ENCODE results near the gene RGS17. TPM values are rescaled to one million over a fixed set of nuclear protein-coding genes. Genes with fewer than 3 reads are reported as not detected.
"Not testable (repeated sequence)": the region's sequence is repeated elsewhere in the genome, so short reads cannot be mapped to it uniquely, and the experiment has no call there.

The RGS17 gene
- total RNA-seq, 2 donors from 2014 or later: 0.28 to 0.62 TPM

- intact Hi-C loops (cut with DNase I): no loop called here
- peak; percentile 98 for DNase-seq (ENCODE audit: low spot score)
These were observed 128.3 kb downstream of the RGS17 start, which contains the start of gene MTRF1L for GRCh38 chr6:153002613-153003365. Gene MTRF1L, minus strand, starts transcription at chr6:153002709. Its CDS starts 24 bp downstream, at chr6:153002685.

DNA sequence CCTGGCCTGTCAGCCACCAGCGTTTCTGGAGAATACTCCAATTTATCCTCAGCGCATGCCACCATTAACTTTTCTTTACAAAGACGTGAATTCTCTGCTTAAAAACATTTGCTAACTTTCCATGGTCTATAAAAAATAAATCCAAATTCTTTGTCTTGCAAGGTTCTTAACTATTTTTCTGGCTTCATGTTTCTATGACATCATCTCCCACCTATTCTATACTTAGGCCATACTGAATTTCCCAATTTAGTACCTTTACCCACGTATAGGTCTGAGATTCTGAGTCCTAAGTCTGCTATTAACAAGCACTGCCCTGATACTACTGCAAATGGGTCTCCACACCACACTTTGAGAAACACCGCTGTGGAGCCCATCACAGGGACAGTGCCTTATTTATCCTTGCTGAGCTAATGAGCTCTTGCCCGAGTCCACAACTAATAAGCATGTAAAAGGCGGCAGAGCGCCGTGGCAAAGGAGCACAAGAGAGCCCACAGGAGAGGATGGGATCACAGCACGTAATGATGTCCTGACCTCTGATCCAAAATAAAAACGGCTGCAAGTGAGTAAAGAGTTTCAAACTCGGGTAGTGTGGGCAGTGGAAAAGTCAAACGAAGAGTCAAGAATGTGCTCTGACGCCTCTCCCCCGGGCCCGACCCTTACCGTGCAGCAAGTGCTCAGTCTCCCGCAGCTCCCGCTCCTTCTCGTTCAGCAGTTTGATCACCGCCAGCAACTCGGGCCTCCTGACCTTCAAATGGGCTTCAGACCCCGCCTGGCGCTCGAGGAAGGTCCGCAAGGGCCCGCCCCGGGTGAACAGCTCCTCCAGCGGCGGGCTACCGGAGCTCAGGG, 129.1 kb downstream of the RGS17 start:
- intact Hi-C loops (cut with DNase I): no loop called here
- peak; percentile 76 for DNase-seq (ENCODE audit: low spot score)

DNA sequence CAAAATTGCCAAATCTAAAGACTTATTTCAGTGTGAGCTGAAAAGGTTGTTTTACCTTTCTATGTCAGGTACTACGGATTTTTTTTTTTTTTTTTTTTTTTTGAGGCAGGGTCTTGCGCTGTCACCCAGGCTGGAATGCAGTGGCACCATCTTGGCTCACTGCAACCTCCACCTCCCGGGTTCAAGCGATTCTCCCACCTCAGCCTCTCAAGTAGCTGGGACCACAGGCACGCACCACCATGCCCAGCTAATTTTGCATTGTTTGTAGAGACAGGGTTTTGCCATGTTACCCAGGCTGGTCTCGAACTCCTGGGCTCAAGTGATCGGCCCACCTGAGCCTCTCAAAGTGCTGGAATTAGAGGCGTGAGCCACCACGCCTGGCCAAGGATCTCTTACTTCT, 130.3 kb downstream of the RGS17 start:
- peak; percentile 38 for DNase-seq (ENCODE audit: low spot score)
- intact Hi-C loops (cut with DNase I): not testable (repeated sequence)

- intact Hi-C loops (cut with DNase I): no loop called here
- no peak for DNase-seq (ENCODE audit: low spot score)
These were observed 130.8 kb downstream of the RGS17 start for GRCh38 chr6:153000243-153000642.

- intact Hi-C loops (cut with DNase I): not testable (repeated sequence)
These were observed 131.5 kb downstream of the RGS17 start for GRCh38 chr6:152999538-152999937.

DNA sequence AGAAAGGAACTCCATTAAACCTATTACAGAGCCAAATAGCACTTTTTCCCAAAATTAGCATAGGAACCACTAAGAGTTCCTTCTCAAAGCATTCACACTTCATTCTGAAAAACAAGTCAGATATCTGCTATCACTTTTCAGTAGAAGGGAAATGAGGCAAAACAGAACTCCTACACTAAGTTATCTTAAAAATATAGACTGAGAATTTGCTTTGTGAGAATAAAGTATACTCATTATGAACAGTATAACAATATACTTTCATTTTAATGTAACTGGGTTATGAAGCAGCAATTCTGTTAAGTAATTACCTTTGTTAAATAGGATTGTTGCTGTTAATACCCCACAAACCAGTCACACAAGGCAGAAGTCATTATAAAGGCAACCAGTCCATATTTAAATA, 137.2 kb downstream of the RGS17 start:
- intact Hi-C loops (cut with DNase I): no loop called here
- DNase-seq (ENCODE audit: low spot score): no peak

More at GRCh38 chr6:152999538-152999937, 131.5 kb downstream of the RGS17 start:
- DNase-seq (ENCODE audit: low spot score): not testable (repeated sequence)

- intact Hi-C loops (cut with DNase I): no loop called here
- no peak for DNase-seq (ENCODE audit: low spot score)
These were observed 137.7 kb downstream of the RGS17 start for GRCh38 chr6:152993431-152993830.

GRCh38 chr6:152986978-152987377, 144.1 kb downstream of the RGS17 start:
- no peak for DNase-seq (ENCODE audit: low spot score)
- intact Hi-C loops (cut with DNase I): no loop called here

- intact Hi-C loops (cut with DNase I); DNase-seq (ENCODE audit: low spot score): not testable (repeated sequence)
These were observed 145.8 kb downstream of the RGS17 start for GRCh38 chr6:152985300-152985699.

GRCh38 chr6:152984513-152984872, 146.6 kb downstream of the RGS17 start:
- no peak for DNase-seq (ENCODE audit: low spot score)
- intact Hi-C loops (cut with DNase I): no loop called here

DNA sequence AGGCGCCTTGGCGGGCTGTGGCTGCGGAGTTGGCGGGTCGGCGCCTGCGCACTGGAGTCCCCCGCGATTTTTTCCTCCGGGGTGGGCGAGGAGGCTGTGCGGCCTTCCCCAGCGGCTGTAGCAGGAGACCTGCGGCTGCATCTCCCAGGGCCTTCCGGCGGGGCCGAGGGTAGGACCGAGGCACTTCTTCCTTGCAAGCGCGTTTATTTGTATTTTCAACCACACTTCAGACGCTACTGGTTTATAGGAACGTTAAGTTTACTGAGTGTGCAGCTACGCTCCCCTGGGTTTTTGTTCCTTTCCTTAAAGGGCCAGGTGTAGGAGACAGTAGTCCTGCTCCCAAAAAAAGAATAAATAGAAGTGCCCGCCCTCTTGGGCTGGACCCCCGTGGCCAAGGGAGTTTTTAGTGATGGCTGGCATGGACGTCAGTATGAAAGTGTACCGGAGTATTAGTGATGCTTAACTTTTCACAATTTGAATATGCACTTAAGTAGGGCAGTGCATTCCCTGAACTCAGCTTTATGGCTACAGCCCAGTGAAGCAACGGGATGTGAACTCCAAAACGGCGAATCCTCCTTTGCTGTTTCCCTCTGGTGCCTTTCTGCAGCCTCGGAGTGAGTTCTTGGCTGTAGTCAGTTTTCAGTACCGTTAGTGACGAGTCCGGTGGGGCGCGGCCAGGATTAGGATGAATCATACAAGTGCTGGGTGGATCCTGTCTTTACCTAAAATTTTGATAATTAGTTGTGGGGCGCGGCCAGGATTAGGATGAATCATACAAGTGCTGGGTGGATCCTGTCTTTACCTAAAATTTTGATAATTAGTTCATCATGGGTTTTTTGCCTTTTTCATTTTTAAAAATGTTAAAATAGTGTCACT, 147.2 kb downstream of the RGS17 start:
- peak; percentile 99 for DNase-seq (ENCODE audit: low spot score)
- intact Hi-C loops (cut with DNase I): no loop called here

DNA sequence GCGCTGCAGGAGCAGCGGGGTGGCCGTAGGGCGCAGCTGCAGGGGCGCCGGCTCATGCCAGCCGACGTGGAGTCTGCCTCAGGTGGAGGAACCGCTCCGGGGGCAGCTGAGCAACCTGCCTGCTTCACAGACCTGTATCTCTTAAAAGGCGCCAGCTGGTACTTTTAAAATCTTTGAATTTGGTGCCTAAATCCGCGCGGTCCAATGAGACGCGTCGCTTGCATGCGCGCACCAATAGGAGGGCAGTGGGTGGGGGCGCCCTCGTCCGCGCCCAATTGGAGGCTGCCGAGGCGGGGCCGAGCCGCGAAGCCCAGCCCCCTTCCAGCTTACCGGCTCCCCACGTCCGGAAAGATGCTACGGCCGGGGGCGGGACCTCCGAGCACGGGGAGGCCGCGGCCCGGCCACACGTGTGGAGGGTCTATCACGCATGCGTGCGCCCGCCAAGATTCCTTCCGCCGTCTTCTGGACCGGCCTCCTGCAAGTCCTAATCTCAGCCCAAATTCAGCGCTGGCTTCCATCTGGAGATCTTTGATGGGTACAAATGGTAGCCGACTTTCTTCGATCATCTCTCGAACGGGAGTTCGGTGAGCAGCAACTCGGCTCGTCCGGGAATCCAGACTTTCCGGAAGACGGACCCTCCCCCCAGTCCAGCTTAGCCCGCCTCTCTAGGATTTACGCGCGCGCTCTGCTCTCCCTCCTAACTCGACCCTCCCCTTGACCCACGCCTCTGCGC, 148.0 kb downstream of the RGS17 start, which contains the start of gene FBXO5:
Gene FBXO5, minus strand, starts transcription at position 138 of the 733 bp plus-strand sequence. Its CDS starts 82 bp downstream, at position 56.
- DNase-seq (ENCODE audit: low spot score): peak; percentile 99
- intact Hi-C loops (cut with DNase I): no loop called here

- DNase-seq (ENCODE audit: low spot score): peak; percentile 83
- intact Hi-C loops (cut with DNase I): no loop called here
These were observed 148.8 kb downstream of the RGS17 start for GRCh38 chr6:152981989-152982903.

DNA sequence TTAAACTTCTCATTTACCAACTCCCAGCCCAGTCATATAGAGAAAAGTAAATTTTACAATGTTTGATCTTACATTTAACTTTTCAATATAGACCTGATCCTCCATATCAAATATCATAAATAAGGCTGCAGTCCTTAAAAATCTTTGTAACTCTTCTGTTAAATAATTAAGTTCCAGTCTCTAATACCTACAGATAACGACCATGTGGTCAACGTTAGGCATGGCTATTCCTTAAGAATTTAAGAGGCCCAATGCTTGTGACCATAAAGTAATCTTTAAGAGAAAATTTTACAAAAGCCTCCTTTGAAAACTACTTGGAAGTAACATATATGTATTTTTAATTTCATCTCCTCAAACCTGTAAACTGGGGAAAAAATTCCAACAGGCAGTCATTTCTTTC, 149.9 kb downstream of the RGS17 start:
- intact Hi-C loops (cut with DNase I): no loop called here
- no peak for DNase-seq (ENCODE audit: low spot score)

- intact Hi-C loops (cut with DNase I): no loop called here
- no peak for DNase-seq (ENCODE audit: low spot score)
These were observed 150.4 kb downstream of the RGS17 start for GRCh38 chr6:152980656-152981055.

DNA sequence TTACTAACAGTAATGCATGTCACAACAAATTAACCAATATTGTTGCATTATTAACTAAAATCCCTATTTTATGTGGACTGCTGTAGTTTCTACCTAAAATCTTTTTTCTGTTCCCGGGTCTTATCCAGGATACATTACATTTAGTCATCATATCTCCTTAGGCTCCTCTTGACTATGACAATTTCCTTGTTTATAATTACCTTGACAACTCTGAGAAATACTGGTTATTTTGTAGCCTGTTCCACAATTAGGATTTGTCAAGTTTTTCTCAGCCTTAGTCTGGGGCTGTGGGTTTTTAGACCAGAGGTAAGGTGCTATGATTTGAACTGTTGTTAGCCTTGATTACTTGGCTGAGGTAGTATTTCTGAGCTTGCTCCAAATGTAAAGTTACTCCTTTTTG, 152.0 kb downstream of the RGS17 start:
- DNase-seq (ENCODE audit: low spot score): no peak
- intact Hi-C loops (cut with DNase I): no loop called here

GRCh38 chr6:152978058-152978457, 153.0 kb downstream of the RGS17 start:
- no peak for DNase-seq (ENCODE audit: low spot score)
- intact Hi-C loops (cut with DNase I): no loop called here

DNA sequence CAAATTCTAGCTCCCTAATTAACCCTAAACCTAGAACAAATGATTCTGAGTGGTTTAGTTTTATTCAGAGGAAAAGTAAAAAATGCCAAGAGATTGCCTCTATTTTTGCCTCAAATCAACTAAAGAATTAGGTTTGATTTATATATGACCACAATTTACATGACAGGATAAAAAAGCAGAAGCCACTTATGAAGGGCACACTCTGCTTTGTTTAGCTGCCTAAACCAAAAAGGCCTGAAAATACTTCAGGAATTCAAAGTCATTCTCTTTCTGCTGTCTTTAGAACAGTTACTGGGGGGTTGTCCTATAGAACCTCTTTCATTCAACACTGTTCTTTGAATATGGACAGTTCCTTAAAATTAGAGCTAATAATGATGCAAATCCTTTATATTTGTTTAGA, 153.5 kb downstream of the RGS17 start:
- no peak for DNase-seq (ENCODE audit: low spot score)
- intact Hi-C loops (cut with DNase I): no loop called here

Measured in posterior vena cava (tissue), 2 donors.